Measurements from ENCODE around the gene PDE1A. TPM values are rescaled to one million over a fixed set of nuclear protein-coding genes. Genes with fewer than 3 reads are reported as not detected.

The PDE1A gene
- total and polyA plus RNA-seq, 10 of the 15 experiments (the other 5 are each of a cell fraction or from before 2014, with no cell fraction given) = 1.1 TPM; not detected in 9

- TF ChIP-seq ZNF592 (IDR thresholded peaks at IDR 0.05) = no peak
- no peak for TF ChIP-seq MEF2B (IDR thresholded peaks at IDR 0.05; ENCODE audit: partially characterized antibody, poor library complexity, severe bottlenecking)
- TF ChIP-seq ESRRA (IDR thresholded peaks at IDR 0.05; ENCODE audit: low read length) = no peak
- TF ChIP-seq RAD51 (IDR thresholded peaks at IDR 0.05) = no peak
Measured at GRCh38 chr2:182330451-182331305, 96.2 kb downstream of the PDE1A start (continued).

GRCh38 chr2:182324665-182325064, 102.2 kb downstream of the PDE1A start:
- RAD21 ChIA-PET (ENCODE audit: unreplicated experiment) = no interaction called here

More at GRCh38 chr2:182324665-182325064, 102.2 kb downstream of the PDE1A start:
- BruUV-seq (replicated peaks) = no TSS peak
- Histone ChIP-seq H3K9ac (ENCODE audit: control insufficient read depth, insufficient read depth, low read length) (no peak overlapping the region), H4K20me1 (ENCODE audit: control insufficient read depth, insufficient read depth) (no peaks in the 10 kb centered on the region), H3K9me3 (replicated peaks; ENCODE audit: control insufficient read depth, insufficient read depth, low read length) (no peaks in the 10 kb centered on the region), H3K4me2 (ENCODE audit: control insufficient read depth, insufficient read depth) (no peak overlapping the region), H3K27ac (ENCODE audit: control insufficient read depth, insufficient read depth) (no peak overlapping the region), H3K36me3 (ENCODE audit: control insufficient read depth in 2 of 2, insufficient read depth in 2 of 2, low read length in 1 of 2) (no peaks in the 10 kb centered on the region), H3K4me3 (no peak overlapping the region), H2AFZ (ENCODE audit: control insufficient read depth, low read depth, low read length) (no peak overlapping the region), H3K27me3 (replicated peaks in 1 of 2; ENCODE audit: control insufficient read depth in 2 of 2, insufficient read depth in 2 of 2, low read length in 1 of 2) (no peaks in the 10 kb centered on the region), H3K79me2 (ENCODE audit: control insufficient read depth, insufficient read depth, low read length) (no peaks in the 10 kb centered on the region), H3K4me1 (ENCODE audit: control insufficient read depth, insufficient read depth, low read length) (no peaks in the 10 kb centered on the region)
- 10% methylated on average over 4 of the region's 4 CpGs for WGBS (ENCODE audit: insufficient coverage, insufficient replicate concordance, low lambda C conversion rate, missing lambda C conversion rate)
- ChIA-PET CTCF (no interaction called here), SMC1A (ENCODE audit: uncharacterized antibody, unreplicated experiment) (interaction anchor here (1.2 kb wide), 1 partner anchor 180 kb away, joined by 3 read pairs; no protein-coding TSS in a partner anchor), POLR2A (no interaction called here)
- TF ChIP-seq E4F1 (IDR thresholded peaks at IDR 0.05; ENCODE audit: borderline replicate concordance, partially characterized antibody) (no peak), ATF7 (IDR thresholded peaks at IDR 0.05; ENCODE audit: low read depth) (no peak), NRF1 (conservative IDR thresholded peaks at IDR 0.05; ENCODE audit: low read depth, low read length) (no peak), IRF4 (IDR thresholded peaks at IDR 0.05; ENCODE audit: low read depth, low read length) (no peak), USF2 (IDR thresholded peaks at IDR 0.05; ENCODE audit: borderline replicate concordance, low read depth, low read length) (no peak), TBL1XR1 (IDR thresholded peaks at IDR 0.05; ENCODE audit: low read depth, low read length) (no peak)
- no peak for FAIRE-seq
- intact Hi-C loops (cut with micrococcal nuclease; ENCODE audit: unreplicated experiment) (no loop called here), in situ Hi-C loops (cut with MboI) (no loop called here)
- no peak for DNase-seq (ENCODE audit: low read depth, low spot score)
- no peak for ATAC-seq

Data from GM12878 (cell line).